ENCODE measurements around the gene PTAFR. TPM values are rescaled to one million over a fixed set of nuclear protein-coding genes. Genes with fewer than 3 reads are reported as not detected.

Gene PTAFR
- total RNA-seq, 3 donors from 2014 or later (not counting 1 experiment from before 2014, with no cell fraction given), result 1.2 to 6.4 (median 1.5) TPM

- TF ChIP-seq CTCF (IDR thresholded peaks at IDR 0.05), result no peak
- no peak overlapping the region for H3K27ac ChIP-seq (ENCODE audit: low read length)
- Mint-ChIP-seq H3K36me3 (no peaks in the 10 kb centered on the region), H3K4me1 (peaks cover 9 to 10% of the 10 kb centered on the region in 2 donors), H3K27me3 (ENCODE audit: low read depth in 2 of 2) (no peaks in the 10 kb centered on the region), H3K4me3 (no peak overlapping the region), H3K27ac (no peak overlapping the region), H3K9me3 (no peaks in the 10 kb centered on the region)
- H3K4me1 ChIP-seq (ENCODE audit: control insufficient read depth, insufficient read depth, low read length), result peaks cover 19% of the 10 kb centered on the region
- H3K4me3 ChIP-seq (ENCODE audit: low read length), result no peak overlapping the region
- WGBS (ENCODE audit: insufficient coverage), result 92% methylated on average over 4 of the region's 5 CpGs
- DNase-seq, result no peak
- intact Hi-C loops (cut with micrococcal nuclease), result no loop called here
- ATAC-seq, result no peak
- no peaks in the 10 kb centered on the region for H3K36me3 ChIP-seq (ENCODE audit: control insufficient read depth, insufficient read depth, low read length)
- H3K27me3 ChIP-seq (ENCODE audit: control insufficient read depth, insufficient read depth, low read length), result no peaks in the 10 kb centered on the region
- no peaks in the 10 kb centered on the region for H3K9me3 ChIP-seq (ENCODE audit: control insufficient read depth, insufficient read depth, low read length)
These were observed 57.7 kb downstream of the PTAFR start for GRCh38 chr1:28118640-28119307.

- Histone ChIP-seq H3K36me3 (ENCODE audit: control insufficient read depth, insufficient read depth, low read length) (no peaks in the 10 kb centered on the region), H3K9me3 (ENCODE audit: control insufficient read depth, insufficient read depth, low read length) (no peaks in the 10 kb centered on the region), H3K27me3 (ENCODE audit: control insufficient read depth, insufficient read depth, low read length) (no peaks in the 10 kb centered on the region), H3K27ac (ENCODE audit: low read length) (peak overlapping the region; percentile 42), H3K4me3 (ENCODE audit: low read length) (no peak overlapping the region), H3K4me1 (ENCODE audit: control insufficient read depth, insufficient read depth, low read length) (peaks cover 29% of the 10 kb centered on the region)
- DNase-seq (peak; percentile 33 to 65), ATAC-seq (peak; percentile 78 to 87 (median 85))
- Mint-ChIP-seq H3K4me3 (peak overlapping the region; percentile 69), H3K4me1 (peaks cover 18 to 19% of the 10 kb centered on the region in 2 donors), H3K36me3 (no peaks in the 10 kb centered on the region), H3K9me3 (no peaks in the 10 kb centered on the region), H3K27me3 (ENCODE audit: low read depth in 2 of 2) (no peaks in the 10 kb centered on the region), H3K27ac (peak overlapping the region; percentile 83)
- intact Hi-C loops (cut with micrococcal nuclease), result no loop called here
- WGBS (ENCODE audit: insufficient coverage), result 0% methylated on average over 2 of the region's 4 CpGs
- no peak for TF ChIP-seq CTCF (IDR thresholded peaks at IDR 0.05)
These were observed 61.2 kb downstream of the PTAFR start for GRCh38 chr1:28115267-28115666.

- 67% methylated on average over 1 of the region's 2 CpGs for WGBS (ENCODE audit: insufficient coverage)
- Mint-ChIP-seq H3K9me3 (no peaks in the 10 kb centered on the region), H3K4me1 (peaks cover 18 to 19% of the 10 kb centered on the region in 2 donors), H3K27me3 (ENCODE audit: low read depth in 2 of 2) (no peaks in the 10 kb centered on the region), H3K4me3 (peak overlapping the region; percentile 69), H3K36me3 (no peaks in the 10 kb centered on the region), H3K27ac (peak overlapping the region; percentile 83)
- DNase-seq (no peak), ATAC-seq (peak; percentile 6 to 53 (median 25))
- H3K36me3 ChIP-seq (ENCODE audit: control insufficient read depth, insufficient read depth, low read length), result no peaks in the 10 kb centered on the region
- H3K4me1 ChIP-seq (ENCODE audit: control insufficient read depth, insufficient read depth, low read length), result peaks cover 29% of the 10 kb centered on the region
- H3K4me3 ChIP-seq (ENCODE audit: low read length), result no peak overlapping the region
- H3K27me3 ChIP-seq (ENCODE audit: control insufficient read depth, insufficient read depth, low read length), result no peaks in the 10 kb centered on the region
- no peaks in the 10 kb centered on the region for H3K9me3 ChIP-seq (ENCODE audit: control insufficient read depth, insufficient read depth, low read length)
- intact Hi-C loops (cut with micrococcal nuclease), result no loop called here
- no peak for TF ChIP-seq CTCF (IDR thresholded peaks at IDR 0.05)
- peak overlapping the region; percentile 42 for H3K27ac ChIP-seq (ENCODE audit: low read length)
These were observed 61.6 kb downstream of the PTAFR start for GRCh38 chr1:28114844-28115243.

- intact Hi-C loops (cut with micrococcal nuclease), result no loop called here
- Mint-ChIP-seq H3K36me3 (no peaks in the 10 kb centered on the region), H3K27me3 (ENCODE audit: low read depth in 2 of 2) (no peaks in the 10 kb centered on the region), H3K27ac (peak overlapping the region in 1 of 2 donors; percentile 4), H3K4me1 (peaks cover 18 to 19% of the 10 kb centered on the region in 2 donors), H3K4me3 (no peak overlapping the region), H3K9me3 (no peaks in the 10 kb centered on the region)
- no peaks in the 10 kb centered on the region for H3K27me3 ChIP-seq (ENCODE audit: control insufficient read depth, insufficient read depth, low read length)
- DNase-seq, result no peak
- no peaks in the 10 kb centered on the region for H3K36me3 ChIP-seq (ENCODE audit: control insufficient read depth, insufficient read depth, low read length)
- no peak overlapping the region for H3K4me3 ChIP-seq (ENCODE audit: low read length)
- no peak for ATAC-seq
- H3K4me1 ChIP-seq (ENCODE audit: control insufficient read depth, insufficient read depth, low read length), result peaks cover 29% of the 10 kb centered on the region
- peak overlapping the region; percentile 47 for H3K27ac ChIP-seq (ENCODE audit: low read length)
- TF ChIP-seq CTCF (IDR thresholded peaks at IDR 0.05), result no peak
- no peaks in the 10 kb centered on the region for H3K9me3 ChIP-seq (ENCODE audit: control insufficient read depth, insufficient read depth, low read length)
- WGBS (ENCODE audit: insufficient coverage), result 90% methylated on average over 3 of the region's 3 CpGs
These were observed 63.3 kb downstream of the PTAFR start for GRCh38 chr1:28113242-28113572.
